Breast epithelium (tissue), 4 donors: ENCODE measurements around the gene ARID3A. TPM values are rescaled to one million over a fixed set of nuclear protein-coding genes. Genes with fewer than 3 reads are reported as not detected.

Experiments
- DNase-seq, 2 donors: peaks; one replicate each; pipeline ENCODE4 v3.0.0-alpha.2; 2019; ENCODE audit warnings: low spot score in 2 of 2
- H3K27ac ChIP-seq, 2 donors: fragments of 200-600 bp; sonication (generic) in 1 of 2; one replicate each; pipeline ENCODE4 v1.5.1; 2016 to 2019; ENCODE audit warnings: mild to moderate bottlenecking in 1 of 2
- H3K27me3 ChIP-seq, 2 donors: fragments of 200-600 bp; sonication (generic) in 1 of 2; one replicate each; pipeline versions ENCODE4 v1.5.1 to v1.6.0; 2017 to 2019; ENCODE audit warnings: control low read depth in 1 of 2, mild to moderate bottlenecking in 1 of 2
- H3K36me3 ChIP-seq: fragments of 200-600 bp; one replicate; pipeline ENCODE4 v1.5.1; 2019
- H3K4me1 ChIP-seq, 2 donors: fragments of 200-600 bp; sonication (generic); one replicate each; pipeline ENCODE4 v1.5.1; 2016 to 2019; ENCODE audit warnings: control low read depth in 1 of 2
- H3K4me3 ChIP-seq, 3 donors: fragments of 200-600 bp; sonication (generic); 1 replicate in 2 of 3; 2 replicates in 1 of 3; pipeline ENCODE4 v1.5.1; 2016 to 2019; ENCODE audit warnings: mild to moderate bottlenecking in 3 of 3, moderate library complexity in 2 of 3
- H3K9me3 ChIP-seq, 2 donors: fragments of 200-600 bp; sonication (generic) in 1 of 2; one replicate each; pipeline ENCODE4 v1.5.1; 2016 to 2019; ENCODE audit warnings: control low read depth in 1 of 2
- POLR2A ChIP-seq: fragments of 450-650 bp; IDR thresholded peaks from one replicate; pipeline ENCODE4 v1.6.1; 2016; ENCODE audit warnings: antibody characterized with exemption, mild to moderate bottlenecking, moderate library complexity
- POLR2AphosphoS5 ChIP-seq, 3 donors: sonication (generic); formaldehyde crosslinking; IDR thresholded peaks; one replicate each; pipeline ENCODE4 v1.6.1; 2017; ENCODE audit warnings: antibody characterized with exemption in 3 of 3
- intact Hi-C: fragments of 100-400 bp; cut with DNase I; formaldehyde crosslinking; loops from one replicate; pipeline ENCODE4 v1.15.1; 2023; ENCODE audit warnings: low total_unique reads
- total RNA-seq, 3 donors: library from RNA; depleted of rRNA; stranded (reverse); fragments of >200 nt; gene quantifications; one replicate each; pipeline ENCODE4 v1.1.0, GENCODE V29; 2016
- TF ChIP-seq, protein P1 (sequence below), 3 donors: fragments of 450-650 bp; IDR thresholded peaks; one replicate each; pipeline ENCODE4 v1.5.1; 2016 to 2017; ENCODE audit warnings: antibody characterized with exemption in 3 of 3, mild to moderate bottlenecking in 3 of 3, moderate library complexity in 3 of 3

The ARID3A gene
- total RNA-seq, 3 donors from 2014 or later: 3.5 to 11.1 (median 4.8) TPM

- no peaks in the 10 kb centered on the region for H3K9me3 ChIP-seq
- H3K27me3 ChIP-seq: no peaks in the 10 kb centered on the region
- no peak for DNase-seq
- H3K36me3 ChIP-seq: no peaks in the 10 kb centered on the region
- H3K4me1 ChIP-seq: peaks cover 1 to 11% of the 10 kb centered on the region in 2 donors
- no peak overlapping the region for H3K27ac ChIP-seq
- intact Hi-C loops: no loop called here
- H3K4me3 ChIP-seq: no peak overlapping the region
- TF ChIP-seq POLR2A (no peak), POLR2AphosphoS5 (IDR thresholded peaks at IDR 0.05) (no peak)
- TF ChIP-seq, protein P1, sequence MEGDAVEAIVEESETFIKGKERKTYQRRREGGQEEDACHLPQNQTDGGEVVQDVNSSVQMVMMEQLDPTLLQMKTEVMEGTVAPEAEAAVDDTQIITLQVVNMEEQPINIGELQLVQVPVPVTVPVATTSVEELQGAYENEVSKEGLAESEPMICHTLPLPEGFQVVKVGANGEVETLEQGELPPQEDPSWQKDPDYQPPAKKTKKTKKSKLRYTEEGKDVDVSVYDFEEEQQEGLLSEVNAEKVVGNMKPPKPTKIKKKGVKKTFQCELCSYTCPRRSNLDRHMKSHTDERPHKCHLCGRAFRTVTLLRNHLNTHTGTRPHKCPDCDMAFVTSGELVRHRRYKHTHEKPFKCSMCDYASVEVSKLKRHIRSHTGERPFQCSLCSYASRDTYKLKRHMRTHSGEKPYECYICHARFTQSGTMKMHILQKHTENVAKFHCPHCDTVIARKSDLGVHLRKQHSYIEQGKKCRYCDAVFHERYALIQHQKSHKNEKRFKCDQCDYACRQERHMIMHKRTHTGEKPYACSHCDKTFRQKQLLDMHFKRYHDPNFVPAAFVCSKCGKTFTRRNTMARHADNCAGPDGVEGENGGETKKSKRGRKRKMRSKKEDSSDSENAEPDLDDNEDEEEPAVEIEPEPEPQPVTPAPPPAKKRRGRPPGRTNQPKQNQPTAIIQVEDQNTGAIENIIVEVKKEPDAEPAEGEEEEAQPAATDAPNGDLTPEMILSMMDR (IDR thresholded peaks at IDR 0.05): no peak
These were observed 3.5 kb downstream of the ARID3A start for GRCh38 chr19:929203-929890.

DNA sequence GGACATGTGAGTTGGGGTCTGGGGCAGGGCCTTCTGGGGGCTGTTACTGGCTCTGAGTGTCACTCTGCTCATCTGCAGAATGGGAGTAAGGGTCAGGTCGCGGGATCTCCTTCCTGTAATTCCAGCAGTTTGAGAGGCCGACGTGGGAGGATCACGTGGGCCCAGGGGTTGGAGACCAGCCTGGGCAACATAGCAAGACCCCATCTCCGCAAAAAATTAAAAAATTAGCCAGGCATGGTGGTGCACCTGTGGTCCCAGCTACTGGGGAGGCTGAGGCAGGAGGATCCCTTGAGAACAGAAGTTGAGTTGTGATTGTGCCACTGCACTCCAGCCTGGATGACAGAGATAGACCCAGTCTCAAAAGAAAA, 4.0 kb downstream of the ARID3A start:
- no peaks in the 10 kb centered on the region for H3K9me3 ChIP-seq
- H3K4me1 ChIP-seq: peaks cover 4 to 11% of the 10 kb centered on the region in 2 donors
- intact Hi-C loops: no loop called here
- no peak for TF ChIP-seq POLR2A
- no peak for TF ChIP-seq POLR2AphosphoS5 (IDR thresholded peaks at IDR 0.05)
- TF ChIP-seq, protein P1 (IDR thresholded peaks at IDR 0.05): no peak
- H3K4me3 ChIP-seq: no peak overlapping the region
- no peaks in the 10 kb centered on the region for H3K27me3 ChIP-seq
- no peak overlapping the region for H3K27ac ChIP-seq
- H3K36me3 ChIP-seq: no peaks in the 10 kb centered on the region
- DNase-seq: no peak

- intact Hi-C loops: no loop called here
- TF ChIP-seq POLR2A: no peak
- no peak for TF ChIP-seq POLR2AphosphoS5 (IDR thresholded peaks at IDR 0.05)
- TF ChIP-seq, protein P1 (IDR thresholded peaks at IDR 0.05): no peak
- Histone ChIP-seq H3K27me3 (no peaks in the 10 kb centered on the region), H3K27ac (peak overlapping the region in 1 of 2 donors; percentile 69), H3K4me3 (peak overlapping the region in 1 of 3 donors; percentile 61), H3K4me1 (peaks cover 4 to 11% of the 10 kb centered on the region in 2 donors), H3K36me3 (no peaks in the 10 kb centered on the region), H3K9me3 (no peaks in the 10 kb centered on the region)
- DNase-seq: no peak
These were observed 6.2 kb downstream of the ARID3A start for GRCh38 chr19:931860-932647.

DNA sequence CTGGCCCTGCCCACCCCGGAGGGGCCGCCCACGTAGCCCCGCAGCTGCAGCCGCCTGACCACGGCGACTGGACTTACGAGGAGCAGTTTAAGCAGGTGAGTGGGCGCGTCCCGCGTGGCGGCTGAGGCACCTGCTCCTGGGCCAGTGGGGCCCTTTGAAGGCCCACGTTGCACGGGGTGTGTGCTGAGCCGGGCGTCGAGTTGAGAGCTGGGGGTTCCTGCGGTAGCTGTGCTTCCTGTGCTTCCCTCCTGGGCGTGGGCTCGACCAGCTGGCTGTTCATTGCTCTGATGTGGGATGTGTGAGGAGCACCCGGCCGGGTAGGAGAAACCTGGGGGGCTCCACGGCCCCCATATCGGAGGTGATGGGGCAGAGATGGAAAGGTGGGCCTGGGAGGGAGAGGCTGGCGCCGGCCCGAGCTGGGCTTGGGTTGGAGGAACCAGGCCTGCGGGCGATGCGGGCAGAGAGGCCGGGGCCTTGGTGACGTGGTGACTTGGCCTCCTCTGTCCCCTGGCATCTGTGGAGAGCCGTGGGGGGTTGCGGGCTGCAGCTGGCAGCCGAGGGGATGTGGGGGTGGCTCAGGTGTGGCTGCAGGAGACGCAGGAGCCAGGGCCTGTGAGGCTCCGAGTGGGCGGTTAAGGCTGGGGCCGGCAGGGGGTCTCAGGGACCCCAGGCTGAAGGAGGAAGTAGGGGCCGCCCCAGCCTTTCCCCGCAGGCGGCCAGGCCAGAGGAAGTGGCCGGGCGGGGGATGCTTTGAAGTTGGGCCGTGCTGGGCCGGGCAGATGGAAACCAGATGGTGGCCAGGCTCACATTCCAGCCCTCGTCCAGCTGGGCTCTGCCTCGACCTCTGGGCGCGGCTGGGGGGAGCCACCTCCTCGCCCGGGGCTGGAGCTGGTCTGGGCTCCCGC, 7.1 kb downstream of the ARID3A start:
- Histone ChIP-seq H3K9me3 (no peaks in the 10 kb centered on the region), H3K36me3 (no peaks in the 10 kb centered on the region), H3K27me3 (no peaks in the 10 kb centered on the region), H3K4me3 (peak overlapping the region in 2 of 3 donors; percentile 21 to 61), H3K4me1 (peaks cover 4 to 11% of the 10 kb centered on the region in 2 donors), H3K27ac (peak overlapping the region; percentile 45 to 69)
- intact Hi-C loops: no loop called here
- peak in 1 of 2 donors; percentile 71 for DNase-seq
- TF ChIP-seq POLR2AphosphoS5 (IDR thresholded peaks at IDR 0.05) (peak in 2 of 3 donors; percentile 50 to 53), POLR2A (no peak)
- TF ChIP-seq, protein P1 (IDR thresholded peaks at IDR 0.05): no peak
